Measurements from ENCODE around the gene TMPRSS3. TPM values are rescaled to one million over a fixed set of nuclear protein-coding genes. Genes with fewer than 3 reads are reported as not detected.

The TMPRSS3 gene
- total and polyA plus RNA-seq, 11 donors = 0.59 to 2.7 TPM; not detected in 9

DNA sequence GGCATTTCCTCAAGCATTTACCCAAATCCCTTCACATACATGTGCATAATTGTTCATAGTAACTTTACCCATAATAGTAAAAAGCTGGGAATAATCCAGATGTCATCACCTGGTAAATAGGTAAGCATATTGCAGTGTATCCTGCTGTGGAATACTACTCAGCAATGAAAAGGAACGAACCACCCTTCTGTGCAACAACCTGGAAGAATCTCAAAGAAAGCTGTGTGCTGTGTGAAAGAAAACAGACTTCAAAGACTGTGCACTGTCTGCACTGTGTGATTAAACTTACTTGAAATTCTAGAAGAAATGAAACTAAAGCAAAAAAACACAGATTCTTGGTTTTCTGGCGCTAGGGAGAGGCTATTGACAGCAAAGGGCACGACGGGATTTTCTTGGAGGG lies 58.6 kb downstream of the TMPRSS3 start:
- intact Hi-C loops (cut with DNase I) = loop anchor here in 7 of 10 donors (5.0 to 10.0 kb wide), 4 partner anchors 108 to 192 kb away; no protein-coding TSS in a partner anchor
- peaks cover 0 to under 1% (median 0%) of the 10 kb centered on the region in 12 donors for H3K9me3 ChIP-seq
- H3K36me3 ChIP-seq = no peaks in the 10 kb centered on the region
- no peak for TF ChIP-seq POLR2A (IDR thresholded peaks at IDR 0.05)
- TF ChIP-seq, protein P1, sequence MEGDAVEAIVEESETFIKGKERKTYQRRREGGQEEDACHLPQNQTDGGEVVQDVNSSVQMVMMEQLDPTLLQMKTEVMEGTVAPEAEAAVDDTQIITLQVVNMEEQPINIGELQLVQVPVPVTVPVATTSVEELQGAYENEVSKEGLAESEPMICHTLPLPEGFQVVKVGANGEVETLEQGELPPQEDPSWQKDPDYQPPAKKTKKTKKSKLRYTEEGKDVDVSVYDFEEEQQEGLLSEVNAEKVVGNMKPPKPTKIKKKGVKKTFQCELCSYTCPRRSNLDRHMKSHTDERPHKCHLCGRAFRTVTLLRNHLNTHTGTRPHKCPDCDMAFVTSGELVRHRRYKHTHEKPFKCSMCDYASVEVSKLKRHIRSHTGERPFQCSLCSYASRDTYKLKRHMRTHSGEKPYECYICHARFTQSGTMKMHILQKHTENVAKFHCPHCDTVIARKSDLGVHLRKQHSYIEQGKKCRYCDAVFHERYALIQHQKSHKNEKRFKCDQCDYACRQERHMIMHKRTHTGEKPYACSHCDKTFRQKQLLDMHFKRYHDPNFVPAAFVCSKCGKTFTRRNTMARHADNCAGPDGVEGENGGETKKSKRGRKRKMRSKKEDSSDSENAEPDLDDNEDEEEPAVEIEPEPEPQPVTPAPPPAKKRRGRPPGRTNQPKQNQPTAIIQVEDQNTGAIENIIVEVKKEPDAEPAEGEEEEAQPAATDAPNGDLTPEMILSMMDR (IDR thresholded peaks at IDR 0.05) = no peak
- WGBS, 4 donors = 86 to 92% (median 91%) methylated on average over 4 of the region's 4 CpGs
- H3K27ac ChIP-seq = no peak overlapping the region
- no peak overlapping the region for H3K4me3 ChIP-seq
- peaks cover 0 to 6% (median 0%) of the 10 kb centered on the region in 12 donors for H3K4me1 ChIP-seq
- ATAC-seq (no peak), DNase-seq (no peak)
- H3K27me3 ChIP-seq = peaks cover 0 to 27% (median 8%) of the 10 kb centered on the region in 9 donors

DNA sequence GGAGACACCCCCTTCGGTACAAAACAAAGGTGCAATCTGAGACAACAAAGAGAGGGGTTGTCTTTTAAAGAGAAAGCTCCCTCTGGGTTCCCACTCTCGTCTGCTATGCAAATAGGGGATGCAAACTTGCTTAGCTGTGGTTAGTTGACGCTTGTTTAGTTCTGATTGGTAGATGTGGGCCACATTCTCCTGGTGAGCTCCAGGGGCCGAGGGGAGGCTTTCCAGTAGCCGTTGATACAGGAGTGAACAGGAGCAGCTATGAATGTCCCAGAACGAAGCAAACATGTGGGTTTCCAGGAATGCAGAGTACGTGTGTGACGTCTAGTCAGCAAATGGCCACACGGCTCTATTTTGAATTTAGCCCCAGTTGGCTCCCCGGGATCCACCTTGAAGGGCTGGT lies 59.8 kb downstream of the TMPRSS3 start:
- H3K4me1 ChIP-seq = peaks cover 0 to 6% (median 0%) of the 10 kb centered on the region in 12 donors
- no peak overlapping the region for H3K4me3 ChIP-seq
- TF ChIP-seq POLR2A (IDR thresholded peaks at IDR 0.05) = no peak
- TF ChIP-seq, protein P1 (IDR thresholded peaks at IDR 0.05) = no peak
- DNase-seq (no peak), ATAC-seq (no peak)
- intact Hi-C loops (cut with DNase I) = loop anchor here in 7 of 10 donors (5.0 to 10.0 kb wide), 4 partner anchors 109 to 191 kb away; no protein-coding TSS in a partner anchor
- H3K36me3 ChIP-seq = no peaks in the 10 kb centered on the region
- peaks cover 0 to 12% (median 8%) of the 10 kb centered on the region in 12 donors for H3K9me3 ChIP-seq
- 24 to 32% (median 29%) methylated on average over 10 of the region's 10 CpGs for whole genome bisulfite sequencing, 4 donors
- no peak overlapping the region for H3K27ac ChIP-seq
- H3K27me3 ChIP-seq = peaks cover 0 to 27% (median 8%) of the 10 kb centered on the region in 9 donors

DNA sequence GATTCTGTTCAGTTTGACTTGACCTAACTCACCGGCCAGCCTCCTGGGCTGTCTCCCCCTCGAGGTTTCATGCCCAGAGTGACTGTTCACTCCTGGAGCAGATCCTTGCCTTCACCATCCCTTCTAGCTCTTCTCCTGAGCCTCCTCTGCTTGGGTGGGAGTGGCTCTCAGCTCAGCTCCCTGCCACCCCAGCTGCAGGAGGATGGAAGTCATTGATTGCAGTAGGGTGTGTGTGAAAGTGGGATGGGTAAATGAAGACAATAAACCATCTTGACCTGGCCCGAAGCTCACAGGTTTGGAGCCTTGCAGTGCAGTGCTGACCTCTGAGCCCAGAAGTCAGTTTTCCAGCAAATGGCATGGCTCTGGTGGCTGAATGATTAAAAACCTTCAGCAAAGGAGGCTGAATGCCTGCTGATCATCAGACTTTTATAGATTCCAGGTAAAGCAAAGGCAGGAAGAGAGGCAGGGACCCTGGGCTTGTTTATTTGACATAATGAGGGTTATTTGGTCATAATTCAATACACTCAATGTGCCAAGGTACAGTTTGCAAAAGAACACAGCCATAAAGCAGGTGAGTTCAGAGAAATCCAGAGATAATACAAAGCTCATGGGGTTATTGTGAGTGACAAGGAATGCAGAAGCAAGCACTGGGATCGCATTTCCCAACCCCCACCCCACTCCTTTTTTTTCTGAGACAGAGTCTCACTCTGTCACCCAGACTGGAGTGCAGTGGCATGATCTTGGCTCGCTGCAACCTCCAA lies 63.1 kb downstream of the TMPRSS3 start:
- intact Hi-C loops (cut with DNase I) = loop anchor here in 3 of 10 donors (10.0 kb wide), 2 partner anchors 112 to 188 kb away; no protein-coding TSS in a partner anchor
- Histone ChIP-seq H3K4me1 (peaks cover 0 to 1% (median 0%) of the 10 kb centered on the region in 12 donors), H3K27me3 (peaks cover 0 to 27% (median 8%) of the 10 kb centered on the region in 9 donors), H3K36me3 (no peaks in the 10 kb centered on the region), H3K9me3 (peaks cover 0 to 17% (median 8%) of the 10 kb centered on the region in 12 donors), H3K4me3 (no peak overlapping the region), H3K27ac (no peak overlapping the region)
- ATAC-seq (no peak), DNase-seq (no peak)
- TF ChIP-seq POLR2A (IDR thresholded peaks at IDR 0.05) = no peak
- TF ChIP-seq, protein P1 (IDR thresholded peaks at IDR 0.05) = no peak
- 56 to 83% (median 80%) methylated on average over 5 of the region's 5 CpGs for WGBS, 4 donors

DNA sequence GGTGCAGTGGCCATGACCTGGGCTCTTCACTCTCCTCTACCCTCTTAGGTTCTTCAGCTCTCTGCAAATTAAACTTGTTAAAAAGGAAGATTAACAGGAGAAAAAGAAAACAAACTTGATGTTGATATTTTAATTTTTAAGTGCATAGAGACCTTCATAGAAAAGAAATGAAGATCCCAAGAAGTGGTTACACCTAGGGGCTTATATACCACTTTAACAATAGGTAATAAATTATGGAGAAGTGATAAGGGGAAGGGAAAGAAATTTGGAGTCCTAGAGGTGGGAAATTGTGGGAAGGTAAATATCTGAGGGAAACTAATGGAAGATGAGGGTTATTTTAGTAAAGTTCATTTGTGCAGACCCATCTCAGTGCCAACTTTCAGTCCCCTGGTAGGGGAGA lies 64.2 kb downstream of the TMPRSS3 start:
- Histone ChIP-seq H3K27me3 (peaks cover 0 to 26% (median 8%) of the 10 kb centered on the region in 9 donors), H3K27ac (no peak overlapping the region), H3K4me1 (no peaks in the 10 kb centered on the region), H3K4me3 (no peak overlapping the region), H3K36me3 (no peaks in the 10 kb centered on the region), H3K9me3 (peaks cover 0 to 17% (median 8%) of the 10 kb centered on the region in 12 donors)
- ATAC-seq = no peak
- intact Hi-C loops (cut with DNase I) = loop anchor here in 3 of 10 donors (10.0 kb wide), 2 partner anchors 113 to 187 kb away; no protein-coding TSS in a partner anchor
- DNase-seq = no peak
- TF ChIP-seq POLR2A (IDR thresholded peaks at IDR 0.05) = no peak
- TF ChIP-seq, protein P1 (IDR thresholded peaks at IDR 0.05) = no peak

Measured in heart left ventricle (tissue), 16 donors.